HT1080 (cell line): Measurements from ENCODE around the gene UPF2. TPM values are rescaled to one million over a fixed set of nuclear protein-coding genes. Genes with fewer than 3 reads are reported as not detected.
"Not testable (repeated sequence)": the region's sequence is repeated elsewhere in the genome, so short reads cannot be mapped to it uniquely, and the experiment has no call there.

ENCODE experiments used
- DNase-seq: peaks from one replicate; pipeline ENCODE4 v3.0.0-alpha.2; 2015; ENCODE audit warnings: low read depth
- total RNA-seq: library from RNA; depleted of rRNA; stranded (reverse); fragments of >200 nt; shearing (Covaris generic); gene quantifications from 2 replicates; pipeline ENCODE4 v1.2.3, GENCODE V29; 2014

The UPF2 gene
- total RNA-seq, 1 experiment from 2014 or later = 15.9 TPM

- DNase-seq = no peak
Observed at GRCh38 chr10:11909618-11910017, 133.0 kb downstream of the UPF2 start.

DNA sequence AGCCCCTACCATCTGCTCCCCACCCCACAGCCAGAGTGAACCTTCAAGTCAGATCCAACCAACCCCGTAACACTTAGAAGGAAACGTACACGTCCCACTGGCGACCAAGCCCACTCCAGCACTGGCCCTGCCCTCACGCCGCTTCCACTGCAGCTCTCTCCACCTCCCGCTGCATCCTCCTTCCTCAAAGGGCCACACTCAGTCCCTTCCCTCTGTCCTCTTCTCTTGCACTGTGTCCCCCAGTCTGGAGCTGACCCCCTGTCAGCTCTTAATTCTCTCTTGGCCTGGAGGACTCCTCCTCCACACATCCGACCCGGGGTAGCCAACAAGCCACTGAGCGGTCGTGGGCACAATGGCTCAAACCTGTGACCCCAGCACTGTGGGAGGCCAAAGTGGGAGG, 133.6 kb downstream of the UPF2 start:
- DNase-seq = no peak

DNA sequence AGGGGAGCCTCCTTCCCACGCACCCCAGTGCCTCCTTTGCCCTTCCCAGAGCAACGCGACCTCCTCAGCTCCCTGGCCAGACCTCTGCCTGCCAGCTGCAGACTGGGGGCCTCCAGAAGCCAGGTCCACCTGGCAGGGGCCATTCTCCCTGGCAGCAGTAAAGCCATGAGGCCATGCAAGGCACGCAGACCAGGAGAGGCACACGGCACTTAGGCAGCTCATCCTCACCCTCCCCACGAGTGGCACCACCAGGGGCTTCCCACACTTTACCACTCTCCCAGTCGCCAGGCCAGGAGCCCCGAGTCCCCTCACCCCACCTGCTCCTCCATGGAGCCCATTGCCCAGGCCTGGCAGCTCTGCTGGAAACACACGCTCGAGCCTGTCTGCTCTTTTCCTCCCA, 134.1 kb downstream of the UPF2 start:
- DNase-seq = no peak

GRCh38 chr10:11907914-11908313, 134.7 kb downstream of the UPF2 start:
- DNase-seq = no peak

GRCh38 chr10:11906714-11907113, 135.9 kb downstream of the UPF2 start:
- DNase-seq = no peak

GRCh38 chr10:11902646-11903045, 140.0 kb downstream of the UPF2 start:
- DNase-seq = no peak

DNA sequence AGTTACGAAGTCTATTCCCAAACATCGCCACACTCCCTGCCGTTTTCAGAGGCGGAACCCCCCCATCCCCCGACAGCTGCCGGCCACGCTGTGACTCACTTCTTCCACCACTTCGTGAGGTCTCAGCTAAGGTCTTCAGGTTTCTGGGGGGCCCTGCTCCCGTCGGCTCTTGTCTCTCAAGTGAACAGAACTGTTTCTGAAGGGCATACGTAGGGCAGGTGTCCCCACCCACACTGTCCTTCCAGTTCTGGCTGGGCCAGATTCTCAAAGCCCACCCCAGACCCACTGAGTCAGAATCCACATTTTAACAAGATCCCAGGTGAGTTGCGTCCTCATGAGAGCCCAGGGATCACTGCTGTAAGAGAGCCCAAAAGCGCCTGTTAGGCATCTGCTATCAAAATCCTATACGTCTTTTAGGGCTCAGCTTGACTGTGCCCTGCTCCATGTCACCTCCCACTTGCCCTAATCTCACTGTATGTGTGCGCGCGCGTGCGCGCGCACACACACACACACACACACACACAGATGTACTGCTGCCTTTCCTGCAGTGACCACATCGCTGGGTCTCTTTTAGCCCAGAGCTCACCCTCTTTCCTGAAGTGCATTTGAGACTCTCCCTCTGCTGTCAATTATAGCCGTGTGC, 140.7 kb downstream of the UPF2 start:
- DNase-seq = no peak

- DNase-seq = no peak
Observed at GRCh38 chr10:11901454-11901832, 141.2 kb downstream of the UPF2 start.

DNA sequence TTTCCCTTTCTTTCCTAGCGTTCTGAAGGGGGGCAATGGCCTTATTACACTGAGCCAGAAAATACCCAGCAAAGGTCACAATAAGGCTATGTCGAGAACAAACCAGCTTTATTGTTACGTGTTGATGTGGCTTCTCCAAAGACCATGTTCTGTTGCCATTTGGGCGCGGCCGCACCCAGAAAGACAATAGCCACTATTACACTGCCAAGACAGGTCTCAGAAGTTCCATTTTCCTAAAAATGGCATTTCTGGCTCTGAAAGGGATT, 141.6 kb downstream of the UPF2 start:
- DNase-seq = no peak

GRCh38 chr10:11899067-11899876, 143.3 kb downstream of the UPF2 start:
- no peak for DNase-seq

- DNase-seq = peak; percentile 39
Observed at GRCh38 chr10:11898372-11899066, 144.1 kb downstream of the UPF2 start.

DNA sequence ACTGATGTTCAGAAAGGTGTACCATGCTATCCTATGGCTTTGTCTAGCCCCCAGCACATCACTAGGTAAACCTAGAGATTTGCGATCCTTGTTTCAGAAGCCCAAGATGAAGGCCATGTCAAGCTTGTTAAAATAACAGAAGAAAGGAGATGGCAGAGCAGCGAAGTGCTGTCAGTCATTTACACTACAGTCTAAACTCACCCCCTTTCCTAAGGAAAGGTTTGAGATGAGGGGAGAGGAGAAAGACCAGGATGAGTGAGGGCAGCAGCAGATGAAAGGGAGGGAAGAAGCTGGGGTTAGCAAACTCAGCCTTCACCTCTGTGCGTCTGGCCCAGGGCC, 144.6 kb downstream of the UPF2 start:
- DNase-seq = no peak

- DNase-seq = no peak
Observed at GRCh38 chr10:11896549-11897200, 145.9 kb downstream of the UPF2 start.

GRCh38 chr10:11895598-11895997, 147.0 kb downstream of the UPF2 start:
- DNase-seq = no peak

DNA sequence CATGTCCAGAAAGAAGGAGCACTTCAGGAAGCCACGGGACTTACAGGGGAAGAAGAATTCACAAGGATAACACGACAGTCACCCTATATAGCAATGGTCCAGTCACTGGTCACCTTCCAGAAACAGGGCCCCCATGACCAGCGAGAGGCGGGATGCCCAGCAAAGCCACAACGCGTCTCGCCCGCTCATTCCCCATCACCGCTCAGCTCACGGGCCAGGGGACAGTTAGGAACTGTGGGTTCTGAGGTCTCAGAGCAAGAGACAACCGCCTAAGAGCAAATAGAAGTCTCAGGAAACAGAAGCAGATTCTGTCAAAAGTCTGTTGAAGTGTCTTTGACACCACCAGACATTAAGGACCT, 147.5 kb downstream of the UPF2 start:
- DNase-seq = no peak

DNA sequence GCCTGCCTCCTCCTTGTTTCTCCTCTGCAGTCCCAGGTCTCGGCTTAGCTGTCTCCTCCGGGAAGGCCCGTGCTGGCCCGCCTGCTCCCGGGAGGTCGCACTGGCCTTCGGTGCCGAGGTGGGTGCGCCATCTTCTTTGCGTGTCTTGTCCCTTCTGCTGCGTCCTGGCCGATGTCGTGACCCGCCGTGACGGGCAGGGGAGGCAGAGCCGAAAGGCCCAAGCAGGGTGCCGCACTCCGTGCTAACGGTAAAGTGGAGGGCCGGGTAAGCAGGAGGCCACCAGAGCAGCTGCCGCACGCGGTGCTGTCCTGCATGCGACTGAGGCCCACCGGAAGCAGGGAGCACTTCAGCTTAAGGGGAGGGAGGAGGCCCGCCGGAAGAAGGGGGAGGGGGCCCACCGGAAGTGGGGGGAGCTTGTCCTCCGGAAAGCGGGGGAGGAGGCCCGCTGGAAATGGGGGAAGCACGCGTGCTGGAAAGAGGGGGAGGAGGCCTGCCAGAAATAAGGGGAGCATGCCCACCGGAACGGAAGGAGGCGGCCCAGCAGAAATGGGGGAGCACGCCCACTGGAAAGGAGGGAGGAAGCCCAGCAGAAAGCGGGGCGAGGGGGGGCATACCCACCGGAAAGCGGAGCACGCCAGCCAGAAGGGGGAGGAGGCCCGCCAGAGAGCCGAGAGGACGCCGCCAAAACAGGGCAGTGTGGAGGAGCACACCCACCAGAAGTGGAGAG, 148.1 kb downstream of the UPF2 start:
- no peak for DNase-seq

- no peak for DNase-seq
Observed at GRCh38 chr10:11893749-11894278, 148.8 kb downstream of the UPF2 start.

- no peak for DNase-seq
Observed at GRCh38 chr10:11891776-11892486, 150.7 kb downstream of the UPF2 start.

GRCh38 chr10:11889263-11889662, 153.3 kb downstream of the UPF2 start:
- DNase-seq = not testable (repeated sequence)

DNA sequence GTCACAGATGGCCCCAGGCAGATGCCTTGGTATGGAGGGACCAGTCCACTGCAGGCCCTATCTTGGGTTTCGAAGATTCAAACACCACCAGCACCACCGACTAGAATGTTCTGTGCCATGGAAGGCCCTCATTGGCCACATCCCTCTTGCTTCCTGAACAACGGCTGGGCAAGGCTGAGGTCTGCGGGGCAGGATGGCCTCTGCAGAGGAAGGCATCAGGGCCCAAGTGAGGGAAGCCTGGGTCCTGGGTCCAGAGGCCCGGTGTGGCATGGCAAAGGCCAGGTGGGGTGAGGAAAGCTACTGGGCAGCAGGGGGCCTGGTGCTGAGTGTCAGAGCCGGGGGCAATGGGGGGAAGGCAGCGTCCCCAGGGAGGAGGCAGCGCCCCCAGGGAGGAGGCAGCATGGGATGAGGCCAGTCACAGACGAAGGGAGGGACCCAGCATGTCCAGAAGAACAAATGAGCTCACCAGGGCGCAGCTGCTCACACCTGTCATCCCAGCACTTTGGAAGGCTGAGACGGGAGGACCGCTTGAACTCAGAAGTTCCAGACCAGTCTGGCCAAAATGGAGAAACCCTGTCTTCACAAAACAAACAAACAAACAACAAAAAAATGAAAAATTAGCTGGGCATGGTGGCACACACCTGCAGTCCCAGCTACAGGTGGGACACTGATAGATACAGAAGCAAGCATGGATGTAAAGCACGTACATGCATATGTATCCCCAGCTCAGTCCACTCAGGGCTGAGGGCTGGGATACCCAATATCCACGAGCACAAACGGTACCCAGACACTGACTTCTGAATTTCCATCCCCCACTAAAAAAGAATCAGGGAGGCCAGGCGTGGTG, 155.0 kb downstream of the UPF2 start:
- DNase-seq = no peak
